Prostate gland (tissue), 2 donors: ENCODE results near the gene F8A1. TPM values are rescaled to one million over a fixed set of nuclear protein-coding genes. Genes with fewer than 3 reads are reported as not detected.
"Not testable (repeated sequence)": the region's sequence is repeated elsewhere in the genome, so short reads cannot be mapped to it uniquely, and the experiment has no call there.

ENCODE experiments used
- DNase-seq: peaks from one replicate; pipeline ENCODE4 v3.0.0-alpha.2; 2019; ENCODE audit warnings: low spot score
- H3K27ac ChIP-seq, 2 donors: fragments of 200-600 bp; sonication (generic); 2 replicates each; pipeline ENCODE4 v1.5.1; 2017 to 2019
- H3K27me3 ChIP-seq: fragments of 200-600 bp; sonication (generic); replicated peaks from 2 replicates; pipeline ENCODE4 v1.5.1; 2019; ENCODE audit not compliant: insufficient read depth
- H3K36me3 ChIP-seq, 2 donors: fragments of 200-600 bp; sonication (generic); 1 replicate in 1 of 2; 2 replicates in 1 of 2; pipeline versions ENCODE4 v1.5.1 to v1.8.1; 2017 to 2019
- H3K4me1 ChIP-seq: fragments of 200-600 bp; sonication (generic); replicated peaks from 2 replicates; pipeline ENCODE4 v1.5.1; 2019
- H3K4me3 ChIP-seq, 2 donors: fragments of 200-600 bp; sonication (generic); 2 replicates each; pipeline ENCODE4 v1.5.1; 2017 to 2019
- H3K9me3 ChIP-seq: fragments of 200-600 bp; sonication (generic); 2 replicates; pipeline ENCODE4 v1.5.1; 2017
- CTCF ChIP-seq, 4 experiments: fragments of 200-600 bp in 2 of 4; fragments of 450-650 bp in 2 of 4; sonication (generic) in 2 of 4; IDR thresholded peaks; 1 replicate in 3 of 4; 2 replicates in 1 of 4; pipeline ENCODE4 v1.5.1; 2016 to 2019; ENCODE audit warnings: antibody characterized with exemption in 4 of 4, mild to moderate bottlenecking in 2 of 4, moderate library complexity in 2 of 4
- POLR2A ChIP-seq: fragments of 450-650 bp; IDR thresholded peaks from one replicate; pipeline ENCODE4 v1.6.1; 2016; ENCODE audit warnings: antibody characterized with exemption, mild to moderate bottlenecking
- POLR2AphosphoS5 ChIP-seq: sonication (generic); formaldehyde crosslinking; IDR thresholded peaks from one replicate; pipeline ENCODE4 v1.6.1; 2017; ENCODE audit warnings: antibody characterized with exemption
- WGBS: methylation state at CpG from one replicate; pipeline ENCODE4 v1.1.5; 2018; 5-methylcytosine and 5-hydroxymethylcytosine counted together
- intact Hi-C: fragments of 100-400 bp; cut with DNase I; formaldehyde crosslinking; loops from one replicate; pipeline ENCODE4 v1.14.2; 2022
- total RNA-seq, 2 donors: library from RNA; depleted of rRNA; stranded (reverse); fragments of >200 nt; gene quantifications; one replicate each; pipeline ENCODE4 v1.1.0, GENCODE V29; 2016

The F8A1 gene
- total RNA-seq = 10 to 100 TPM in 1 of 2 donors, not detected in 1; 12.3 TPM

DNA sequence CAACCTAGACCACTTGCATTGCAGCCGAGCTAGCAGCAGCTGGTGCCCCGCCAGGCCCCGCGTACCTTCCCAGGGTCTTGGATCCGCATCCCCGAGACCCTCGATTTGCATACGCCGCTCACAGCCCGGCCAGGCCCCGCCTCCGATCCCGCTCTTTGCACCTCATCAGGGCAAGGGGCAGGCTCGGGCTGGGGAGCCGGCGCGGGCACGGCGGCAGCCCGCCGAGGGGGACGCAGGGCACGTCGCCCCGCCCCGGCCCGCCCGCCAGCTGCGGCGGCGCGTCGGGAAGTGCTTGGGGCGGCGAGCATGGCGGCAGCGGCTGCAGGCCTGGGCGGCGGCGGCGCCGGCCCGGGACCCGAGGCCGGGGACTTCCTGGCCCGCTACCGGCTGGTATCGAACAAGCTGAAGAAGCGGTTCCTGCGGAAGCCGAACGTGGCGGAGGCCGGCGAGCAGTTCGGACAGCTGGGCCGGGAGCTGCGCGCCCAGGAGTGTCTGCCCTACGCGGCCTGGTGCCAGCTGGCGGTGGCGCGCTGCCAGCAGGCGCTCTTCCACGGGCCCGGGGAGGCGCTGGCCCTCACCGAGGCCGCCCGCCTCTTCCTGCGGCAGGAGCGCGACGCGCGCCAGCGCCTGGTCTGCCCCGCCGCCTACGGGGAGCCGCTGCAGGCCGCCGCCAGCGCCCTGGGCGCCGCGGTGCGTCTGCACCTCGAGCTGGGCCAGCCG is at the start of gene F8A1:
Gene F8A1 (plus strand): TSS at position 287 of the 720 bp plus-strand sequence. CDS start 20 bp downstream, at position 307.
- no CpG with 5 or more reads among the region's 91 CpGs for WGBS
- H3K4me1 ChIP-seq, H3K27me3 ChIP-seq, intact Hi-C loops, DNase-seq, H3K36me3 ChIP-seq, H3K9me3 ChIP-seq, H3K27ac ChIP-seq, H3K4me3 ChIP-seq: not testable (repeated sequence)

- intact Hi-C loops = no loop called here
- DNase-seq = no peak
- no peak for TF ChIP-seq POLR2A
- peak in 2 of 4 experiments; percentile 45 to 52 for TF ChIP-seq CTCF (IDR thresholded peaks at IDR 0.05)
- no peaks in the 10 kb centered on the region for H3K36me3 ChIP-seq
- H3K9me3 ChIP-seq = no peaks in the 10 kb centered on the region
- 100% methylated on average over 2 of the region's 2 CpGs for WGBS
- no peaks in the 10 kb centered on the region for H3K4me1 ChIP-seq
- H3K27ac ChIP-seq = no peak overlapping the region
- H3K4me3 ChIP-seq = no peak overlapping the region
- no peaks in the 10 kb centered on the region for H3K27me3 ChIP-seq
Observed at GRCh38 chrX:154840856-154841255, 45.3 kb upstream of the F8A1 start.

DNA sequence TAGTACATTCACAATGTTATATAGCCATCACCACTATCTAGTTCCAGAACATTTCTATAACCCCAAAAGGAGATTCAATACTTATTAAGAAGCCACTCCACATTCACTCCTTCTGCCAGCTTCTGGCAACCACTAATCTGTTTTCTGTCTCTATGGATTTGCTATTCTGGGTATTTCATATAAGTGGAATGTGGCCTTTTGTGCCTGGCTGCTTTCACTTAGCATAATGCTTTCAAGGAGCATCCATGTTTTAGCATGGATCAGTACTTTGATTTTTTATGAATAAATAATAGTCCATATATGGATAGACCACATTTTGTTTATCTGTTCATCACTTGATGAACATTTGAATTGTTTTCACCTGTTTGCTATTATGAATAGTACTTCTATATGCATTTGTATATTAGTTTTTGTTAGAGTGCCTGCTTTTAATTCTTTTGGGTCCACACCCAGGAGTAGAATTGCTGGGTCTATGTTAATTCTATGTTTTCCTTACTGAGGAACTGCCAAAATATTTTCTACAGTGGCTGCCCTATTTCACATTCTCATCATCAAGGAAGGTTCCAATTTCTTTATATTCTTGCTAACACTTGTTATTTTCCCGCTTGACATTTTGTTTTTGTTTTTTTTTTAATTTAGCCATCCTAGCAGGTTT is 35.1 kb upstream of the F8A1 start:
- DNase-seq = no peak
- Histone ChIP-seq H3K27ac (no peak overlapping the region), H3K27me3 (no peaks in the 10 kb centered on the region), H3K4me3 (no peak overlapping the region), H3K4me1 (no peaks in the 10 kb centered on the region), H3K36me3 (no peaks in the 10 kb centered on the region), H3K9me3 (no peaks in the 10 kb centered on the region)
- intact Hi-C loops = no loop called here
- 100% methylated on average over 1 of the region's 1 CpG for WGBS
- TF ChIP-seq POLR2AphosphoS5 = no peak
- TF ChIP-seq CTCF (IDR thresholded peaks at IDR 0.05) = no peak
- no peak for TF ChIP-seq POLR2A

DNA sequence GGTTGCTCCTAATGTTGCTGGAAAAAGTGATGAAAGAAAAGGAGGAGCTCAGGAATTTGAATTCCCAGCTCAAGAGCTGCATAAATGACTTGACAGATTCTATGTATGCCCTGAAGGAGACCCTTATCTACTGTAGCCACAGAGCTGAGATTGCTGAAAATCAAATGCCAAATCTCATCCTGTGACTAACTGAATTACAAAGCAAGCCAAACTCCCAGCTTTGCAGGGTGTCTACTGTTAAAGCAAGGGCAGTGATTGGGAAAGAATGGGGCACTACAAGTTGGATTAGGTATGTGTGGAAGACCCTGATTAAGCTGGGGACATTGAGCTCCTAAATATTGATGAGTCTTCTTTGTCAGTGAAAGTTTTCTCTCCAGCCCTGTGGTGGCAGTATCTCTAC is 30.9 kb upstream of the F8A1 start:
- H3K27ac ChIP-seq = no peak overlapping the region
- DNase-seq = no peak
- H3K9me3 ChIP-seq = no peaks in the 10 kb centered on the region
- H3K27me3 ChIP-seq = no peaks in the 10 kb centered on the region
- H3K36me3 ChIP-seq = no peaks in the 10 kb centered on the region
- intact Hi-C loops = no loop called here
- no peaks in the 10 kb centered on the region for H3K4me1 ChIP-seq
- H3K4me3 ChIP-seq = no peak overlapping the region
- TF ChIP-seq CTCF (IDR thresholded peaks at IDR 0.05) (no peak), POLR2A (no peak), POLR2AphosphoS5 (no peak)

DNA sequence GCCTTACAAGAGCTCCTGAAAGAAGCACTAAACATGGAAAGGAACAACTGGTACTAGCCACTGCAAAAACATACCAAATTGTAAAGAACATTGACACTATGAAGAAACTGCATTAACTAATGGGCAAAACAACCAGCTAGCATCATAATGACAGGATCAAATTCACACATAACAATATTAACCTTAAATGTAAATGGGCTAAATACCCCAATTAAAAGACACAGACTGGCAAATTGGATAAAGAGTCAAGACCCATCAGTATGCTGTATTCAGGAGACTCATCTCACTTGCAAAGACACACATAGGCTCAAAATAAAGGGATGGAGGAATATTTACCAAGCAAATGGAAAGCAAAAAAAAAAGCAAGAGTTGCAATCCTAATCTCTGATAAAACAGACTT is 17.6 kb upstream of the F8A1 start:
- H3K27me3 ChIP-seq, H3K27ac ChIP-seq, DNase-seq, H3K4me3 ChIP-seq, intact Hi-C loops, H3K36me3 ChIP-seq, H3K4me1 ChIP-seq, H3K9me3 ChIP-seq: not testable (repeated sequence)

- DNase-seq = no peak
- Histone ChIP-seq H3K9me3 (no peaks in the 10 kb centered on the region), H3K27me3 (no peaks in the 10 kb centered on the region), H3K36me3 (no peaks in the 10 kb centered on the region), H3K4me1 (no peaks in the 10 kb centered on the region), H3K27ac (no peak overlapping the region), H3K4me3 (no peak overlapping the region)
- TF ChIP-seq CTCF (IDR thresholded peaks at IDR 0.05) = no peak
- TF ChIP-seq POLR2A = no peak
- no peak for TF ChIP-seq POLR2AphosphoS5
- intact Hi-C loops = no loop called here
- WGBS = 79% methylated on average over 2 of the region's 2 CpGs
Observed at GRCh38 chrX:154873329-154873728, 12.8 kb upstream of the F8A1 start.

DNA sequence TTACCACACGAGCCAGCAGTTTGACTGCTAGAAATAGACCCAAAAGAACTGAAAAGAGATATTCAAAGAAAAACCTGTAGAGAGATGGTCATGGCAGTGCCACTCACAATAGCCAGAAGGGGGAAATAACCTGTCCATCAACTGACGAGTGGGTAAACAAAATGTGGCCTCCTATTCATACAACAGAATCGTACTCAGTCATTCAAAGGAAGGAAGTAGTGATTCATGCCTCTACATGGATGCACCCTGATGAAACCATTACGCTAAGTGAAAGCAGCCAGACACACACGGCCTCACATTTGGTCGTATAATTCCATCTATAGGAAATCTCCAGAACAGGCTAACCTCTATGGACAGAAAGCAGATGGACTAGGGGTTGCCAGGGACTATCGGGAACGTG is 2.1 kb upstream of the F8A1 start:
- H3K9me3 ChIP-seq, H3K27me3 ChIP-seq, H3K4me3 ChIP-seq, H3K36me3 ChIP-seq, H3K27ac ChIP-seq, intact Hi-C loops, H3K4me1 ChIP-seq, DNase-seq: not testable (repeated sequence)
- no CpG with 5 or more reads among the region's 8 CpGs for WGBS

DNA sequence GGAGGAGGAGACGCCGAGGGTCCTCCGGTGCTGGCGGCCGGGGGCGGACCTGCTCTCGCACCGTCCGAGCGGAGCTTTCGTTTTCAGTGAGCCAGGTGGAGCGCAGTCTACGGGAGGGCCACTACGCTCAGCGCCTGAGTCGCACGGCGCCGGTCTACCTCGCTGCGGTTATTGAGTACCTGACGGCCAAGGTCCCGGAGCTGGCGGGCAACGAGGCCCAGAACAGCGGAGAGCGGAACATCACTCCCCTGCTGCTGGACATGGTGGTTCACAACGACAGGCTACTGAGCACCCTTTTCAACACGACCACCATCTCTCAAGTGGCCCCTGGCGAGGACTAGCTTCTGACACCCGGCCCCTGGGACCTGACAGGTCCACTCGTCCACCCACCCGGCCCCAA is 1.1 kb upstream of the F8A1 start:
- H3K36me3 ChIP-seq, H3K9me3 ChIP-seq, H3K27me3 ChIP-seq, H3K27ac ChIP-seq, H3K4me1 ChIP-seq, DNase-seq, H3K4me3 ChIP-seq, intact Hi-C loops: not testable (repeated sequence)
- WGBS = no CpG with 5 or more reads among the region's 33 CpGs
